Cardiac muscle cell (in vitro differentiated cells and primary cell): Measurements from ENCODE around the gene BGN. TPM values are rescaled to one million over a fixed set of nuclear protein-coding genes. Genes with fewer than 3 reads are reported as not detected.

Source experiments
- DNase-seq, 2 donors: peaks; one replicate each; pipeline versions ENCODE4 v3.0.0 to v3.0.0-alpha.2; 2010 to 2017; ENCODE audit warnings: low read depth in 1 of 2, low spot score in 1 of 2
- H3K27ac ChIP-seq: fragments of 200-600 bp; sonication (generic); 2 replicates; pipeline ENCODE4 v1.5.1; 2016
- H3K27me3 ChIP-seq: fragments of 200-600 bp; sonication (generic); 2 replicates; pipeline ENCODE4 v1.6.0; 2016; ENCODE audit warnings: control low read depth
- H3K36me3 ChIP-seq: fragments of 200-600 bp; sonication (generic); 2 replicates; pipeline ENCODE4 v1.5.1; 2016; ENCODE audit warnings: control low read depth
- H3K4me1 ChIP-seq: fragments of 200-600 bp; sonication (generic); 2 replicates; pipeline ENCODE4 v1.8.1; 2017; ENCODE audit warnings: low read depth, mild to moderate bottlenecking, mixed run types
- H3K4me3 ChIP-seq: fragments of 200-600 bp; sonication (generic); 2 replicates; pipeline ENCODE4 v1.5.1; 2016; ENCODE audit warnings: mild to moderate bottlenecking
- H3K9me3 ChIP-seq: fragments of 200-600 bp; sonication (generic); 2 replicates; pipeline ENCODE4 v1.5.1; 2017; ENCODE audit warnings: low read depth, mild to moderate bottlenecking, control low read depth
- CTCF ChIP-seq: IDR thresholded peaks from 2 replicates; pipeline ENCODE4 v1.5.1; 2012; ENCODE audit warnings: low read depth, mild to moderate bottlenecking, low read length
- polyA plus RNA-seq: library from polyadenylated mRNA; unstranded; fragments of >200 nt; fragmentation: Nextera tagmentation; extraction: Ambion mirVana; gene quantifications from 2 replicates; pipeline ENCODE4 v1.2.1, GENCODE V29; 2016
- total RNA-seq: library from RNA; depleted of rRNA; stranded (reverse); fragments of >200 nt; gene quantifications from 2 replicates; pipeline ENCODE4 v1.2.3, GENCODE V29; 2016

BGN gene
- total and polyA plus RNA-seq, 2 experiments from 2014 or later = 0.54 to 1.0 TPM

- no peak for TF ChIP-seq CTCF
- no peaks in the 10 kb centered on the region for H3K4me1 ChIP-seq
- no peak for DNase-seq
- H3K9me3 ChIP-seq = no peaks in the 10 kb centered on the region
- H3K4me3 ChIP-seq = no peak overlapping the region
- H3K27ac ChIP-seq = no peak overlapping the region
- no peaks in the 10 kb centered on the region for H3K36me3 ChIP-seq
- no peaks in the 10 kb centered on the region for H3K27me3 ChIP-seq
Measured at GRCh38 chrX:153491918-153492317, 2.9 kb upstream of the BGN start.

DNA sequence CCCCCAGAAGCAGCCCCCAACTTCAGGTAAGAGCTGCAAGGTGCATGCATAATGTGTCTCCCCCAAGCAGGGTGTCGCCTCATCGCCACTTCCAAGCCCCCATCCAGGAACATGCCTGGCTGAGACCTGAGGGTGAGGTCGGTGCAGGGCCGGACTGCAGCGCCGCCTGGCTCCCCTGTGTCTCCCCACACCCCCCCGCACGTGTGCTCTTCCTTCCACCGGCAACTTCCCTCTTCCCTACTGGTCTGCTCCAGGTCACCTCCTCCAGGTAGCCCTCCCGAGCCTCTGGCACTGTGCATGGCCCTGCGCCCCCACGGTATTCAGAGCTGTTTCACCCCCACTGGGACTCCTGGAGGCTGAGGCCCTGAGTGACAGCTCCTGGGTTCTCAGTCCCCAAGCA lies 2.2 kb upstream of the BGN start:
- DNase-seq = no peak
- Histone ChIP-seq H3K9me3 (no peaks in the 10 kb centered on the region), H3K4me1 (no peaks in the 10 kb centered on the region), H3K36me3 (no peaks in the 10 kb centered on the region), H3K4me3 (no peak overlapping the region), H3K27ac (no peak overlapping the region), H3K27me3 (no peaks in the 10 kb centered on the region)
- no peak for TF ChIP-seq CTCF

DNA sequence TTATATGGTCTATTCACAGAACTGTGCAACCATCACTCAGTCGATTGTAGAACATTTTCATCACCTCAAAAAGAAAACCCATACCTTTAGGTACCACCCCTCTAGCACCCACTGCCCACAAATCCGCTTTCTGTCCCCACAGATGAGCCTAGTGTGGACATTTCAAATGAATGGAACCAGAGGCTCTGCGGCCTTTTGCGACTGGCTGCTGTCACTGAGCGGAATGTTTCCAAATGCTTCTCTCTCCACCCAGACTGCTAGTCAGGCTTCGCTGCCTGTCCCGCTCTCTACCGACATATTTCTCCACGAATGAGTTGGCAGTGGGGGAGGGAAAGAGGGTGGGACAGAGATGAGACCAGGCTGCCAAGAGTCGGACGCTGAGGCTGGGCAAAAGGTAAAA lies 1.7 kb upstream of the BGN start:
- Histone ChIP-seq H3K27ac (no peak overlapping the region), H3K9me3 (no peaks in the 10 kb centered on the region), H3K4me1 (no peaks in the 10 kb centered on the region), H3K4me3 (no peak overlapping the region), H3K27me3 (no peaks in the 10 kb centered on the region), H3K36me3 (no peaks in the 10 kb centered on the region)
- DNase-seq = no peak
- no peak for TF ChIP-seq CTCF

DNA sequence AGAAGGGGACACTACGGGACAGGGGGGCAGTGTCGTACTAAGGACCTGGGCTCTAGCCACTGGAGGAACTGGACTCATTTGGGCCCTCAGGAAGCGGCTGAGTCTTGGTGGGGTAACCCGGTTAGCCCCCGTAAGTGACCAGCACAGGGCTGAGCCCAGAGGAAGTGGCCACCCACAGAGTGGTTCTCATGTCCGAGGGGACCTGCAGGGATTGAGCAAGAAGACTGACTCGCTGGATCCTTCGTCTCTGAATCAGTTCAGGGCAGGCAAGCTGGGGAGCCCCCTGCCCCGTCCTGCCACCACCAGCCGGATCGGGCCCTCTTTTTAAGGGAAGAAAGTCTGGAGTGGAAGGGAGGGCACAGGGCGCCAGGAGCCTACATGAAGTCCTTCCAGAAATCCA lies 719 bp upstream of the BGN start:
- Histone ChIP-seq H3K36me3 (no peaks in the 10 kb centered on the region), H3K4me3 (no peak overlapping the region), H3K27ac (no peak overlapping the region), H3K9me3 (no peaks in the 10 kb centered on the region), H3K27me3 (no peaks in the 10 kb centered on the region), H3K4me1 (no peaks in the 10 kb centered on the region)
- TF ChIP-seq CTCF = no peak
- DNase-seq = no peak

DNA sequence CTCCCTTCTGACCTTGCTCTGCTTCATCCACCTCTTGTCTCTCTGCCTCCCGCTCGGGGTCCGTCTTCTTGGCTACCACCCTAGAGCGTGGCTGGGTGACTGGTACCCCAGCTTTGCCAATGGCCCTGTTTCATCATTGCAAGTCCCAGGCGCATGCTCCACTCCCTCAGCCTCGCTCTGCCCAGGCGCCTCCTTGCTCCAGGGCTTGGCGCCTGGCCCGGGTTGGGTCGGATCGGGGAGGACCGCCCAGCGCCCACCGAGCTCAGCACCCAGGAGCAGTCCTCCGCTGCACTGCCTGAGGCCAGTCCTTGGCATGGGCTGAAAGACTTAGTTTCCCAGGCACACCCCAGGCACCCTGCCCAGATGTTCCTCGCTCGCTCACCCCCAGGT lies 577 bp downstream of the BGN start:
- Histone ChIP-seq H3K27me3 (no peaks in the 10 kb centered on the region), H3K4me3 (no peak overlapping the region), H3K4me1 (no peaks in the 10 kb centered on the region), H3K27ac (no peak overlapping the region), H3K9me3 (no peaks in the 10 kb centered on the region), H3K36me3 (no peaks in the 10 kb centered on the region)
- TF ChIP-seq CTCF = no peak
- DNase-seq = peak in 1 of 2 donors; percentile 62
